Measurements from ENCODE around the gene KRTAP10-4.

DNA sequence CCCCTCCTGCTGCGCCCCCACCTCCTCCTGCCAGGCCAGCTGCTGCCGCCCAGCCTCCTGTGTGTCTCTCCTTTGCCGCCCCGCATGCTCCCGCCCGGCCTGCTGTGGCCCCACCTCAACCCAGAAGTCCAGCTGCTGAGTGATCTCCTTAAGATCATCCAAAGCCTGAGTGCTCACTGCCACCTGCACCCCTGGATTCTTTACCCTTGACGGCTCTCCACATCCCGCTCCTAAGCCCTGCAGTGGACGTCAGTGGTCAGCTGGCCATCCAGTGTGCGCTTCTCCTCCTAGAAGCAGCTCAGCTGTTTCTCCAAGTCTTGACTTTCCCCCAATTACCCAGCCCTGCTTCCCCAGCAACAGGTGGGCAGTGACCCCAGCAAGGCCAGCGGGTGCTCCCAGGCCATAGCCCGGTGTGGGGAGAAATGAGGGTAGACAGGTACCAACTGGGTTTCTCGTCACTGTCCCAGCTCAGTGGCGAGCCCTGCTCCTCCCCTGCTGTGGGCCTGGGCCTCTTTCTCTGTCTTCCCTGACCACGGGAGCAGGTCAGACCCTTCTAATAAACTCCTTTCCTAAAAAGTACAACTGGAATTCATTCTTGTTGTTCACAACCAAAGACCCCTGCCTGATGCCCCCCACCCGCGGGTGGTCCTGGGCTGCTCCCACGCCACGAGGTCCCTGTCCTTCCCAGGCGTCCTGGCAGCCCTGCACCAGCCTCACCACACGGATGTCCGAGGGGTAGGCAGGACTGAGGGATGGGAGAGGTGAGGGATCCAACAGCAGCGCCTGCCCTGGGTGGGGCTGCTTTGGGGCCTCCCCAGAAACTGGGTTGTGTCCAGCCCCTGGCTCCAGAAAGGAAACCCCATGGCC lies 28.3 kb downstream of the KRTAP10-4 start:
- TF ChIP-seq EZH2 (IDR thresholded peaks at IDR 0.05; ENCODE audit: insufficient read depth, poor library complexity, severe bottlenecking) (no peak), EZH2phosphoT487 (IDR thresholded peaks at IDR 0.05; ENCODE audit: insufficient read depth, low read depth) (no peak)

Measured in GM23248 (cell line).